GM12891 (cell line): Measurements from ENCODE around the gene DNM3.
"Not testable (repeated sequence)": the region's sequence is repeated elsewhere in the genome, so short reads cannot be mapped to it uniquely, and the experiment has no call there.

Source experiments
- DNase-seq: peaks from one replicate; pipeline ENCODE4 v3.0.0; 2011; ENCODE audit warnings: low spot score; ENCODE audit not compliant: insufficient read length
- FAIRE-seq: peaks from 2 replicates; lab custom pipeline; 2011; peaks lifted over from hg19 to GRCh38; lab: Jason Lieb, UNC
- PAX5 ChIP-seq: IDR thresholded peaks from 2 replicates; pipeline ENCODE4 v1.6.1; 2011; ENCODE audit warnings: low read length, moderate library complexity, mild to moderate bottlenecking; ENCODE audit not compliant: insufficient read depth, severe bottlenecking
- POLR2A ChIP-seq: IDR thresholded peaks from 2 replicates; pipeline ENCODE4 v1.6.1; 2011; ENCODE audit warnings: low read depth, low read length, control low read depth
- POLR2AphosphoS5 ChIP-seq: IDR thresholded peaks from 2 replicates; pipeline ENCODE4 v1.6.1; 2011; ENCODE audit warnings: low read depth, low read length, control low read depth
- POU2F2 ChIP-seq: IDR thresholded peaks from 2 replicates; pipeline ENCODE4 v1.6.1; 2011; ENCODE audit warnings: low read depth, mild to moderate bottlenecking, control low read depth, low read length, moderate library complexity
- SPI1 ChIP-seq: IDR thresholded peaks from 2 replicates; pipeline ENCODE4 v1.6.1; 2011; ENCODE audit warnings: low read depth, low read length, control low read depth
- TAF1 ChIP-seq: IDR thresholded peaks from 2 replicates; pipeline ENCODE4 v1.6.1; 2011; ENCODE audit warnings: low read depth, low read length, control low read depth

DNM3 gene

DNA sequence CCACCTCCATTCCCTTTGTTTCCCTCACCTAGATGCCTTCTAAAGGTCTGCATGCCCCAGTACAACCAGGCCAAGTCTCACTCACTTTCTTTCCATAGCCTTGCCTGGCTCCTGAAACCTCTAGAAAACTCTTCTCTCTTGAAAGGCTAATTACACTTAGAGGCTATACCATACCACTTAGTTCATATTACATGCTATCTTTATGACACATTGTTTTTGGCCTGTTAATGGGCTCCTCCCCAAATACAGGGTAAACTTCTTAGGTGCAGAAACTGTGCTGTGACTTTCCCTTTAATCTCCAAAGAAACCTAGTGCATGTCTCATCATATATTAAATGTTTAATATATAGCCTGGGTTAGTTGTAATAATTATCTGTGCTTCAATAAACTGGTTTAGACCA lies 522.6 kb downstream of the DNM3 start:
- DNase-seq (no peak), FAIRE-seq (no peak)
- TF ChIP-seq SPI1 = no peak
- TF ChIP-seq POU2F2 = no peak
- TF ChIP-seq POLR2A = no peak
- TF ChIP-seq TAF1 = no peak
- no peak for TF ChIP-seq POLR2AphosphoS5
- TF ChIP-seq PAX5 = no peak

DNA sequence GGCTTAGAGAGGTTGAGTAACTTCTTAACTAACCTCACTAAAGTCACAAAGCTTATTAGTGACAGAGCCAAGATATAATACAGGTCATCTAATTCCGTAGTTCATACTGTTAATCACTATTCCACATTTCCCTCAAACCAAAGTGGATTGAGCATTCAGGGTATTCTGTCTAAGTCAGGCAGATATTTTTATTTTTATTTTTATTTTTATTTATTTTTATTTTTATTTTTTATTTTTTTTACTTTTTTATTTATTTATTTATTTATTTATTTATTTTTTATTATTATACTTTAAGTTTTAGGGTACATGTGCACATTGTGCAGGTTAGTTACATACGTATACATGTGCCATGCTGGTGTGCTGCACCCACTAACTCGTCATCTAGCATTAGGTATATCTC lies 530.3 kb downstream of the DNM3 start:
- not testable (repeated sequence) for FAIRE-seq, DNase-seq

DNA sequence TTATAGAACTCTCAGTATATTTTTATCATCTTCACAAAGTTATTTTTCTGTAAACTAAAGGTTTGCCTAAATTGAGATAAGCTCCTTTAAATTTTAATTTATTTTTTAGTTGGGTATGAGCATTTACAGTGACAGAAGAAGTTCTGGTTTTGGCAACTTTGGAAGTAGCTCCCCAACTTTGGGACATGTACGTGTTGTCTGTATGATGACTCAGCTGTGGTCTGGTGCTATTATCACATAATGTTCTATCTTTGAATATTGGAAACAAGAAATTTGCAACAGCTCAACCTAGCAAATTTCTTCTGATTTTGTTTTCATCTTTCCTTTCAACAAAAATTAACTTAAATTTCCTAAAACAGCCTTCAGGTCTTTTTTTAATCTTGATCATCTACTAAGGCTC lies 532.6 kb downstream of the DNM3 start:
- TF ChIP-seq SPI1 = no peak
- TF ChIP-seq TAF1 = no peak
- TF ChIP-seq PAX5 = no peak
- TF ChIP-seq POU2F2 = no peak
- TF ChIP-seq POLR2AphosphoS5 = no peak
- no peak for TF ChIP-seq POLR2A
- DNase-seq = no peak
- FAIRE-seq = no peak

DNA sequence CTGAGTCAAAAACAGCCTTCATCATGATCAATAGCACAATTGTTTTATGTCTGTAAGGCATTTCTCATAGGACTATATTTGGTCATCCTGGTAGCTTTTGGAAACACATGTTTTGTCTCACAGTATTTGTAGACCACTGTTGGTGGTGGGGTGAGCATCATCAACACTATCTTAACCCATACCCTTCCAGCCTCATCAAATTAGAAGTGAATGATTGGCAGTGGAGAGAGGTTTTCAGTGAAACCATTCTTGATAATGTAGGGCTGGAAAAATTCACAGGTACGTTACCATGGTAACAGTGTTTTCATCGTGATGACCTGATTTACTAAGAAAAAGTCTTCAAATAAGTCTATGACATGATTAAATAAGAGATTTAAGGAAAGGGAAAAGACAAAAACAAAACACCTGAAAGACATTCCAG lies 533.9 kb downstream of the DNM3 start:
- TF ChIP-seq POU2F2 (no peak), SPI1 (no peak), TAF1 (no peak), PAX5 (no peak), POLR2AphosphoS5 (no peak), POLR2A (no peak)
- FAIRE-seq (peak; percentile 47), DNase-seq (no peak)

DNA sequence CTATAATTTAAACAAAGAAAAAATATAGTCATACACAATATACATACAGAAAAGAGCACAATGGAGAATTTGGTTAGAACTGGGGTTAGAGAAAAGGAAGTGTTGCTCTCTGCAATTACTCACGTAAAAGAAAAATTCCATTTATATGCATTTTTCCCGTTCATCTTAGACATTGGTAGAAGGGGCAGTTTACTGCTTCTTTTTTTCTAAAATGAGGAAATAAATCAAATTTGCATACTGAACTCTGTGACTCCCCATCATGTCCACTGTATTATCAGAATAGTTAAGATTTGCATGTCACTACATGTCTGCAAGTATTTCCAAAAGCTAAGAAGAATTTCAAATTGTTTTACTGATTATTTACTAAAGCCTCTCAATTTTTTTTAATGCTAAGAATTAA lies 535.1 kb downstream of the DNM3 start:
- DNase-seq (no peak), FAIRE-seq (no peak)
- TF ChIP-seq TAF1 = no peak
- TF ChIP-seq PAX5 = no peak
- TF ChIP-seq SPI1 = no peak

DNA sequence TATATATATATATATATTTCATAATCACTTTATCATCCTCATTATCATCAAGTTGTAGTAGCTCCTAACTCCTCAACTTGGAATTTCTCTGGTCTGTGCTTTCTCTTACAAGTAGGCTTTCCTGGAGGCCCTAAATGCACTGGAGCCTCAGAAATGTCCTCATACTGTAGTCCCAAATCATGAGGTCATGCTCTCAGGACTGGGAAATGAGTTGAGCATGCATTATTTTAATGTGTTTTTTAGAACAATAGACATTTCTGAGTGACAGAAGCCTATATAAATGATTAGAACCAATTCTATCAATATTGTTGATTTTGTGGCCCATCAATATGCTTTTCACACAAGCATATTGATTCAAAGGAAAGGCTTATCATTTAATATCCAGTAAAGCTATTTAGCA lies 536.3 kb downstream of the DNM3 start:
- DNase-seq (no peak), FAIRE-seq (no peak)
- no peak for TF ChIP-seq SPI1
- no peak for TF ChIP-seq POLR2AphosphoS5
- TF ChIP-seq PAX5 = no peak
- no peak for TF ChIP-seq TAF1
- TF ChIP-seq POLR2A = no peak
- no peak for TF ChIP-seq POU2F2

DNA sequence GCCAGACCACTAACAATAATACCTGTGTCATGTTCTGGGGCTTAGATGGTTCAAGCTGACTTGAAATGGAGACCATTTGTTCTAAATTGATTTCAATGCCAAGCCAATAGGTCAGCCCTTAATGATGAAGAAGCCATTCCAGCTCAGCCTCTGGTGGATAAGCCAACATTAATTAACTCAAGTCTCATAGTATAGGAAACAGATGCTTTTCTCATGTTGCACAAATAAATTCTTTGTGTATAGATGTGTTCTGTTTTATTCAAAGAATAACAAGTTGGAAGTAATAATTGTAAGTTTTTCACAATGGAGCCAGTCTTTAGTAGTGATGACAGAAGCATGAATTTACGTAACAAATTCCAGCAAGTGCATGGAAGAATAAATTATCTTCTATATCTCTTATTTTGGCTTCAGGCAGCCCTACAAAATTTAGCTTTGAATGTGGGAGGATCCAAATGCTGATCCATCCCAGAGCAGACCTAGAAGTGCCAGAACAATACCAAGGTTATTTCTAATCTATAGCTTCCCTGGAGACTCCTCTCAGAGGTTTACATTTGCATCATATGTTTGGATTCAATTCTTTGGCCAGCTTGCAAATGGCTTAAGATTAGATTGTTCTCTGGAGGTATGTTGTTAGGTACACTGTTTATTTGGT lies 536.9 kb downstream of the DNM3 start:
- FAIRE-seq (no peak), DNase-seq (no peak)
- TF ChIP-seq TAF1 (no peak), SPI1 (no peak), POU2F2 (no peak), POLR2AphosphoS5 (no peak), POLR2A (no peak), PAX5 (no peak)

DNA sequence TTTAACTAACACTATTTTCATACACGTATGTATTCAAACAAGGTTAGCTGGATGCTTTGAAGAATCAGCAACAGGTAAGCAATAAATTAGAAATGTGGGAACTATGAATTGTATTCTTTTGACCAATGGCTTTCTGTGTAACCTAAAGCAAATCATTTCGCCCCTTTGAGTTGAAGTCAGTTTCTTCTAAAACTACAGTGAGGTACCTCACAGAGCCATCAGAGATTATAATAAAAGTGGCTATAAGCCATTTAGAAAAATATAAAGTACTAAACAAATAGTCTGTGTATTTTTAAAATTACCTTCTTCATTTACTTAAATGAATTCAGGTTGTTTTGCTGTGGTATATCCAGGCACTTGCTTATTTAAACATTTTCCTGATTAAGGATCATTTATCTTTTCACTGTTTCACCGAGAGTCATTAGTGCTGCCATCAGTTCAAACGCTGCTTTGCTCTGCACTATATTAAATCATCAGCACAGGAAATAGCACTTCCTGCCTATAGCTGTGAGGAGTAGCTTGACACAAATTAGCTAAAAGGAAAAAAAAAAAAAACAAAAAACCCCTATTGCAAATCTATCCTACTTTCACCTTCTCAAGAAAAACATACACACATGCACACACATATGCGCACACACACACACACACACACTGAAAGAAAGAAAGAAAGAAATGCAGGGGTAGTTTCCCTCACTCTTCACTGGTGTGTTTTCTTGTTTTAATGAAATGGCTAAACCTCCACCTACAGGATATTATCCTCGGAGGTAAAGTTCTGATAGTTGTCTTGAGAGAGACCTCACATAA lies 539.3 kb downstream of the DNM3 start:
- DNase-seq (no peak), FAIRE-seq (peak; percentile 51)
- TF ChIP-seq SPI1 = peak; percentile 27; the same call in 1 of the 2 replicates
- TF ChIP-seq POLR2A = no peak
- no peak for TF ChIP-seq POU2F2
- TF ChIP-seq TAF1 = no peak

DNA sequence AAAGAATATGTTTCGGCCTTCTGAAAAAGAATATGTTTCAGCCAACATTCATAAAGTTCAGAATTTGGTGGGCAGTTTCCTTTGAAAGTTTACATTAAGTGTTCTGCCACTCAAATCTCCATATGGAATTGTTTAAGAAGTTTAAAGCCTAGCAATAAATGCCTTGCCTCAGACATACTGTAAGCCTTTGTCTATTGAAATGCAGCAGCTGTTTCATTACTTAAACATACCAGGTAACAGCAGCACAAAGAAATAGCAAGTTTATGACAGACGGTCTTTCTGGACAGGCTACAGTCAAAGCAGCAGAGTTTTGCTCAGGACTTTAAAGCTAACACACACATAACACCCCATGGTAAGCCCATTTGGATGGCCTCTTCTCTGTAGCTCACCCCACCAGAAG lies 540.6 kb downstream of the DNM3 start:
- no peak for DNase-seq
- FAIRE-seq = peak; percentile 59
- TF ChIP-seq TAF1 = no peak
- TF ChIP-seq POLR2AphosphoS5 = no peak
- no peak for TF ChIP-seq SPI1

DNA sequence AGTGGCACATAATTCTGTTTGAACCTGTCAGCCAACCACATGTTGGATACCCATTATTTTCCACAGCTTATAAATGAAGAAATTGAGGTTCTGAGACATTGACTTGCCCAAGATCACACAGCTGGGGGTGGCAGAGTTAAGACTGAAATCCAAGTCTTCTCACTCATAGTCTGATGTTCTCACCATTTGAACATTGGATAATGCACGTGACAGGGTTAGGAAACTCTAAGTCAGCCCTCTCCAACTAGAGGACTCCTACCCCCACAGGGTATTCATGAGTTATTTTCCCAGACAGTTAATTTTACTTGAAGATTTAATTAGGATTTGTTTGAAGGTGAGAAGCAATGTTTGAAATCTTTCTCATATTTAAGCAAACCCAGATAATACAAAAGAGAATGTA lies 541.1 kb downstream of the DNM3 start:
- no peak for FAIRE-seq
- no peak for DNase-seq
- TF ChIP-seq POU2F2 (no peak), POLR2A (no peak), PAX5 (no peak), TAF1 (no peak), SPI1 (no peak), POLR2AphosphoS5 (no peak)

DNA sequence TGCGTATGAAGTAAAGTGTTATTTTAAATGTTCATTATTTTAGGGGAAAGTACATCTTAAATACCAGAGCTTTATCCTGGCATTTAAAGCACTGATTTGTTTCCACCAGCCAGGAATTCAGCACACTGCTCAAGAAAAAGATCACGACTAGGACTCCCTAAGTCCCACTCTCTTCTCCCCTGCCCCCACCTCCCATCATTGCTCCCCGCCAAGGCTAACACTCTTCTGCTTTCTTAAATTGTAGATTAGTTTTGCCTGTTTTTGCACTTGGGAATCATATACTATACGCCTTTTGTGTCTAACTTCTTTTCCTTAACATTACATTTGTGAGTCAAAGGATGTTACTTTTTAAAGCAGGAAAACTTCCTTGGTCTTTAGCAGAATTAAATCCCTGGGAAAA lies 541.7 kb downstream of the DNM3 start:
- FAIRE-seq (no peak), DNase-seq (no peak)
- TF ChIP-seq POLR2AphosphoS5 (no peak), PAX5 (no peak), SPI1 (no peak), POLR2A (no peak)
